ENCODE measurements around the gene UBE2L6.

The UBE2L6 gene

GRCh38 chr11:57504511-57504910 is 63.0 kb downstream of the UBE2L6 start:
- no peak for TF ChIP-seq CTCF (conservative IDR thresholded peaks at IDR 0.05; ENCODE audit: control insufficient read depth, insufficient read depth, low read depth, low read length)
- DNase-seq (ENCODE audit: low read depth): no peak
- H3K4me3 ChIP-seq (ENCODE audit: control insufficient read depth, low read depth, low read length): no peak overlapping the region

GRCh38 chr11:57502870-57503269 is 64.6 kb downstream of the UBE2L6 start:
- no peak for DNase-seq (ENCODE audit: low read depth)
- no peak overlapping the region for H3K4me3 ChIP-seq (ENCODE audit: control insufficient read depth, low read depth, low read length)
- TF ChIP-seq CTCF (conservative IDR thresholded peaks at IDR 0.05; ENCODE audit: control insufficient read depth, insufficient read depth, low read depth, low read length): no peak

GRCh38 chr11:57502376-57502775 is 65.1 kb downstream of the UBE2L6 start:
- no peak for TF ChIP-seq CTCF (conservative IDR thresholded peaks at IDR 0.05; ENCODE audit: control insufficient read depth, insufficient read depth, low read depth, low read length)
- DNase-seq (ENCODE audit: low read depth): no peak
- no peak overlapping the region for H3K4me3 ChIP-seq (ENCODE audit: control insufficient read depth, low read depth, low read length)

GRCh38 chr11:57501953-57502352 is 65.5 kb downstream of the UBE2L6 start:
- no peak for TF ChIP-seq CTCF (conservative IDR thresholded peaks at IDR 0.05; ENCODE audit: control insufficient read depth, insufficient read depth, low read depth, low read length)
- H3K4me3 ChIP-seq (ENCODE audit: control insufficient read depth, low read depth, low read length): no peak overlapping the region
- no peak for DNase-seq (ENCODE audit: low read depth)

Measured in fibroblast of mammary gland (primary cell).